K562 (cell line): Measurements from ENCODE around the gene SLC25A15. TPM values are rescaled to one million over a fixed set of nuclear protein-coding genes. Genes with fewer than 3 reads are reported as not detected.

Source experiments
- ARHGAP35 ChIP-seq: fragments of 450-650 bp; IDR thresholded peaks from 2 replicates; pipeline ENCODE4 v1.6.1; 2018; ENCODE audit not compliant: partially characterized antibody
- BDP1 ChIP-seq: IDR thresholded peaks from 3 replicates; pipeline ENCODE4 v1.6.1; 2011; ENCODE audit not compliant: insufficient read length, insufficient read depth
- BRD4 ChIP-seq: fragments of 200-600 bp; sonication (generic); IDR thresholded peaks from 2 replicates; pipeline ENCODE4 v1.6.1; 2017; ENCODE audit warnings: inconsistent platforms
- CBFA2T2 ChIP-seq: fragments of 450-650 bp; conservative IDR thresholded peaks from 2 replicates; pipeline ENCODE4 v1.6.1; 2017; ENCODE audit warnings: mild to moderate bottlenecking
- CEBPZ ChIP-seq: fragments of 150-350 bp; IDR thresholded peaks from 2 replicates; pipeline ENCODE4 v1.6.1; 2014; ENCODE audit warnings: low read depth, mild to moderate bottlenecking, low read length, borderline replicate concordance
- ETS2 ChIP-seq: IDR thresholded peaks from 2 replicates; pipeline ENCODE4 v1.6.1; 2016; ENCODE audit warnings: borderline replicate concordance, missing genetic modification characterization, mild to moderate bottlenecking, moderate library complexity, missing compliant biosample characterization; ENCODE audit not compliant: poor library complexity, severe bottlenecking
- FOXJ3 ChIP-seq: sonication (generic); formaldehyde crosslinking; IDR thresholded peaks from 2 replicates; pipeline ENCODE4 v1.4.0; 2020; ENCODE audit warnings: mild to moderate bottlenecking, missing genetic modification reagents
- FUS ChIP-seq: fragments of 200-400 bp; formaldehyde crosslinking; optimal IDR thresholded peaks from 2 replicates; pipeline ENCODE3; 2017; ENCODE audit warnings: low read depth, low read length
- GABPA ChIP-seq: fragments of 200-800 bp; sonication (Bioruptor generic); conservative IDR thresholded peaks from 2 replicates; pipeline ENCODE4 v1.6.1; 2016; ENCODE audit warnings: low read depth, missing genetic modification characterization, missing compliant biosample characterization
- HDAC3 ChIP-seq: fragments of 450-650 bp; IDR thresholded peaks from 2 replicates; pipeline ENCODE4 v1.6.1; 2018; ENCODE audit warnings: borderline replicate concordance, mild to moderate bottlenecking, moderate library complexity; ENCODE audit not compliant: partially characterized antibody
- HEY1 ChIP-seq: fragments of 250-450 bp; sonication (Bioruptor Pico); IDR thresholded peaks from 2 replicates; pipeline ENCODE4 v1.5.0; 2020; ENCODE audit warnings: mild to moderate bottlenecking, moderate library complexity, borderline replicate concordance
- POLR3G ChIP-seq: IDR thresholded peaks from 2 replicates; pipeline ENCODE4 v1.6.1; 2011; ENCODE audit not compliant: insufficient read length, insufficient replicate concordance; ENCODE audit errors: extremely low read depth
- PRMT5 ChIP-seq: sonication (generic); formaldehyde crosslinking; IDR thresholded peaks from 2 replicates; pipeline ENCODE4 v1.5.0; 2020; ENCODE audit warnings: missing genetic modification reagents
- RBM39 ChIP-seq: fragments of 200-400 bp; formaldehyde crosslinking; optimal IDR thresholded peaks from 2 replicates; pipeline ENCODE3; 2018; ENCODE audit warnings: low read depth, low read length
- SMAD2 ChIP-seq: fragments of 150-350 bp; IDR thresholded peaks from 2 replicates; pipeline ENCODE4 v1.6.1; 2014; ENCODE audit warnings: low read depth, mild to moderate bottlenecking, low read length
- SMAD3 ChIP-seq: fragments of 450-650 bp; formaldehyde crosslinking; conservative IDR thresholded peaks from 2 replicates; pipeline ENCODE4 v1.4.0; 2020; ENCODE audit warnings: mild to moderate bottlenecking
- SMARCC2 ChIP-seq: fragments of 450-650 bp; IDR thresholded peaks from 2 replicates; pipeline ENCODE4 v1.6.1; 2017; ENCODE audit warnings: antibody characterized with exemption, moderate library complexity, mild to moderate bottlenecking, low read depth
- SMARCE1 ChIP-seq: fragments of 450-650 bp; IDR thresholded peaks from 2 replicates; pipeline ENCODE4 v1.7.1; 2016; ENCODE audit warnings: mild to moderate bottlenecking
- U2AF1 ChIP-seq: fragments of 200-400 bp; formaldehyde crosslinking; optimal IDR thresholded peaks from 2 replicates; pipeline ENCODE3; 2017; ENCODE audit warnings: mild to moderate bottlenecking, low read depth, low read length, moderate library complexity
- XRCC4 ChIP-seq: IDR thresholded peaks from one replicate; pipeline ENCODE4 v1.6.1; 2011; ENCODE audit not compliant: insufficient read depth, insufficient read length; ENCODE audit errors: extremely low read depth
- ZC3H8 ChIP-seq: fragments of 450-650 bp; IDR thresholded peaks from 2 replicates; pipeline ENCODE4 v1.6.1; 2017
- ZKSCAN1 ChIP-seq: fragments of 150-350 bp; IDR thresholded peaks from 2 replicates; pipeline ENCODE4 v1.6.1; 2016; ENCODE audit warnings: low read depth, low read length
- ZNF511 ChIP-seq: sonication (generic); formaldehyde crosslinking; IDR thresholded peaks from 2 replicates; pipeline ENCODE4 v1.8.0; 2022; ENCODE audit warnings: mild to moderate bottlenecking, missing genetic modification reagents
- ZNF740 ChIP-seq, 3 experiments: fragments of 200-800 bp in 1 of 3; sonication (Bioruptor generic) in 1 of 3; sonication (generic) in 1 of 3; formaldehyde crosslinking in 1 of 3; IDR thresholded peaks; 2 replicates each; pipeline versions ENCODE4 v1.6.1 to v1.8.0; 2016 to 2022; ENCODE audit warnings: mild to moderate bottlenecking in 2 of 3, missing compliant biosample characterization in 2 of 3, missing genetic modification characterization in 2 of 3, missing genetic modification reagents in 1 of 3
- ZZZ3 ChIP-seq: fragments of 450-650 bp; IDR thresholded peaks from 2 replicates; pipeline ENCODE4 v1.6.1; 2016; ENCODE audit warnings: antibody characterized with exemption, mild to moderate bottlenecking, moderate library complexity
- polyA plus RNA-seq, 8 experiments: library from polyadenylated mRNA; depleted of rRNA in 4 of 8; stranded (reverse) in 5 of 8; unstranded in 3 of 8; fragments of >200 nt; fragmentation: Nextera tagmentation in 2 of 8; fragmentation: Illumina TruSeq in 1 of 8; extraction: Ambion mirVana in 2 of 8; extraction: Trizol in 1 of 8; gene quantifications; 2 replicates each; pipeline versions ENCODE4 v1.2.1 to v1.2.3, GENCODE V29; 2011 to 2014; ENCODE audit warnings: inconsistent platforms in 1 of 8, missing spikeins in 1 of 8
- total RNA-seq, 7 experiments: library from RNA; depleted of rRNA in 6 of 7; stranded (reverse); fragments of >200 nt in 6 of 7; fragmentation: Illumina TruSeq in 2 of 7; extraction: Trizol in 2 of 7; gene quantifications; 2 replicates each; pipeline versions ENCODE4 v1.2.1 to v1.2.3, GENCODE V29; 2011 to 2021; ENCODE audit warnings: low replicate concordance in 1 of 7

SLC25A15 gene
- total and polyA plus RNA-seq, 9 of the 15 experiments (the other 6 are each of a cell fraction or from before 2014, with no cell fraction given) = 3.5 to 30.5 (median 20.3) TPM

GRCh38 chr13:40770934-40771618, 18.3 kb upstream of the SLC25A15 start, which contains the start of gene MRPS31 (continued):
- TF ChIP-seq CBFA2T2 = no peak
- no peak for TF ChIP-seq BRD4
- no peak for TF ChIP-seq ARHGAP35
- no peak for TF ChIP-seq POLR3G
- peak; percentile 100 for TF ChIP-seq GABPA (tag)
- TF ChIP-seq ZZZ3 = peak; percentile 71; the same call in 1 of the 2 replicates
- peak; percentile 68; the same call in 1 of the 2 replicates for TF ChIP-seq ZKSCAN1
- no peak for TF ChIP-seq PRMT5 (CRISPR knock-in tag)
- TF ChIP-seq ETS2 (tag) = no peak
- no peak for TF ChIP-seq HEY1 (CRISPR knock-in tag)
- no peak for TF ChIP-seq XRCC4
- no peak for TF ChIP-seq ZNF740 (CRISPR knock-in tag; IDR thresholded peaks at IDR 0.05)
- no peak for TF ChIP-seq ZNF740 (tag; IDR thresholded peaks at IDR 0.05)
- TF ChIP-seq U2AF1 = no peak
- TF ChIP-seq RBM39 = no peak
- no peak for TF ChIP-seq SMAD2
- no peak for TF ChIP-seq SMARCC2
- no peak for TF ChIP-seq FUS
- no peak for TF ChIP-seq CEBPZ
- TF ChIP-seq FOXJ3 = no peak
- no peak for TF ChIP-seq HDAC3
- 0 out of 2 replicates have a peak, but pooled peaks have one; percentile 52 for TF ChIP-seq ZNF511 (CRISPR knock-in tag)
- no peak for TF ChIP-seq SMARCE1
- no peak for TF ChIP-seq SMAD3
- TF ChIP-seq BDP1 = no peak
- TF ChIP-seq ZC3H8 = no peak
